Neuronal stem cell (in vitro differentiated cells): ENCODE measurements around the gene MROH2B.

Experiments used
- DNase-seq: peaks from one replicate; pipeline ENCODE4 v3.0.0-alpha.2; 2013; ENCODE audit warnings: low spot score
- H2AFZ ChIP-seq: one replicate; pipeline ENCODE4 v1.6.1; 2013; ENCODE audit warnings: mild to moderate bottlenecking, low read length, inconsistent platforms
- H2AK5ac ChIP-seq: 2 replicates; pipeline ENCODE4 v1.6.1; 2013; ENCODE audit warnings: low read depth, mild to moderate bottlenecking, inconsistent platforms, low read length, moderate library complexity, mixed read lengths
- H2BK120ac ChIP-seq: 2 replicates; pipeline ENCODE4 v1.6.1; 2013; ENCODE audit warnings: low read depth, mild to moderate bottlenecking, inconsistent platforms, low read length, moderate library complexity, mixed read lengths
- H2BK12ac ChIP-seq: one replicate; pipeline ENCODE4 v1.6.1; 2013; ENCODE audit warnings: low read length, inconsistent platforms
- H2BK15ac ChIP-seq: 2 replicates; pipeline ENCODE4 v1.6.1; 2013; ENCODE audit warnings: mild to moderate bottlenecking, low read length, inconsistent platforms, mixed read lengths
- H2BK5ac ChIP-seq: one replicate; pipeline ENCODE4 v1.6.1; 2013; ENCODE audit warnings: inconsistent platforms, mild to moderate bottlenecking, low read length, moderate library complexity
- H3K14ac ChIP-seq: one replicate; pipeline ENCODE4 v1.6.1; 2013; ENCODE audit warnings: low read length, inconsistent platforms
- H3K18ac ChIP-seq: 2 replicates; pipeline ENCODE4 v1.6.1; 2013; ENCODE audit warnings: low read length, inconsistent platforms
- H3K23ac ChIP-seq: 2 replicates; pipeline ENCODE4 v1.6.1; 2013; ENCODE audit warnings: low read depth, mild to moderate bottlenecking, mixed read lengths, low read length, inconsistent platforms; ENCODE audit not compliant: poor library complexity
- H3K27ac ChIP-seq: replicated peaks from 3 replicates; pipeline ENCODE4 v1.5.1; 2013; ENCODE audit warnings: low read length, inconsistent platforms
- H3K27me3 ChIP-seq, 3 experiments: 2 replicates each; pipeline ENCODE4 v1.6.1; 2013; ENCODE audit warnings: low read length in 3 of 3, mild to moderate bottlenecking in 2 of 3, inconsistent platforms in 1 of 3, low read depth in 1 of 3, mixed read lengths in 1 of 3, moderate library complexity in 1 of 3; ENCODE audit not compliant: control insufficient read depth in 3 of 3, insufficient read depth in 3 of 3
- H3K36me3 ChIP-seq, 2 donors: replicated peaks in 1 of 2; 2 replicates each; pipeline ENCODE4 v1.6.1; 2013; ENCODE audit warnings: low read length in 2 of 2; ENCODE audit not compliant: control insufficient read depth in 2 of 2, insufficient read depth in 2 of 2
- H3K4ac ChIP-seq: 2 replicates; pipeline ENCODE4 v1.6.1; 2013; ENCODE audit warnings: inconsistent platforms, mild to moderate bottlenecking, low read length, moderate library complexity
- H3K4me1 ChIP-seq, 2 donors: 1 replicate in 1 of 2; 2 replicates in 1 of 2; pipeline ENCODE4 v1.6.1; 2013; ENCODE audit warnings: low read length in 2 of 2, low read depth in 1 of 2; ENCODE audit not compliant: control insufficient read depth in 2 of 2, insufficient read depth in 1 of 2
- H3K4me2 ChIP-seq: one replicate; pipeline ENCODE4 v1.6.1; 2013; ENCODE audit warnings: mild to moderate bottlenecking, low read length, inconsistent platforms; ENCODE audit not compliant: insufficient read depth, poor library complexity, severe bottlenecking
- H3K4me3 ChIP-seq, 2 donors: 2 replicates each; pipeline ENCODE4 v1.5.1; 2013; ENCODE audit warnings: low read length in 2 of 2, mild to moderate bottlenecking in 2 of 2, inconsistent platforms in 1 of 2, moderate library complexity in 1 of 2
- H3K79me1 ChIP-seq: one replicate; pipeline ENCODE4 v1.6.1; 2013; ENCODE audit warnings: low read depth, mild to moderate bottlenecking, inconsistent platforms, low read length, moderate library complexity
- H3K9ac ChIP-seq: one replicate; pipeline ENCODE4 v1.6.1; 2013; ENCODE audit warnings: mild to moderate bottlenecking, low read depth, low read length, inconsistent platforms; ENCODE audit not compliant: poor library complexity
- H3K9me3 ChIP-seq, 2 donors: replicated peaks in 1 of 2; 2 replicates each; pipeline versions ENCODE3 to v1.6.1; 2013; ENCODE audit warnings: low read length in 2 of 2, mild to moderate bottlenecking in 2 of 2, inconsistent platforms in 1 of 2, low read depth in 1 of 2, mixed read lengths in 1 of 2, moderate library complexity in 1 of 2; ENCODE audit not compliant: control insufficient read depth in 2 of 2, insufficient read depth in 1 of 2
- H4K8ac ChIP-seq: one replicate; pipeline ENCODE4 v1.6.1; 2013; ENCODE audit warnings: low read depth, mild to moderate bottlenecking, inconsistent platforms, low read length, moderate library complexity
- H4K91ac ChIP-seq: one replicate; pipeline ENCODE4 v1.6.1; 2013; ENCODE audit warnings: low read length, low read depth, mild to moderate bottlenecking, inconsistent platforms; ENCODE audit not compliant: poor library complexity
- WGBS, 2 donors: extraction: QIAGEN DNeasy Blood & Tissue Kit; methylation state at CpG; one replicate each; pipeline ENCODE4 v1.1.7; 2013; ENCODE audit warnings: missing lambda C conversion rate in 2 of 2, mixed read lengths in 1 of 2; ENCODE audit not compliant: insufficient read length in 2 of 2, insufficient replicate concordance in 1 of 2; ENCODE audit errors: extremely low coverage in 2 of 2; 5-methylcytosine and 5-hydroxymethylcytosine counted together

The MROH2B gene

GRCh38 chr5:41057940-41058339, 13.2 kb downstream of the MROH2B start:
- Histone ChIP-seq H2BK5ac (no peak overlapping the region), H2BK120ac (no peak overlapping the region), H4K91ac (no peak overlapping the region), H3K14ac (no peak overlapping the region), H3K23ac (no peak overlapping the region), H3K9ac (no peak overlapping the region), H3K4me3 (no peak overlapping the region), H3K27ac (no peak overlapping the region), H2BK12ac (no peak overlapping the region), H3K36me3 (no peaks in the 10 kb centered on the region), H3K79me1 (no peaks in the 10 kb centered on the region), H3K4ac (no peak overlapping the region), H3K18ac (no peak overlapping the region), H3K9me3 (no peaks in the 10 kb centered on the region), H3K4me2 (no peak overlapping the region), H2AK5ac (no peak overlapping the region), H4K8ac (no peak overlapping the region), H3K27me3 (no peaks in the 10 kb centered on the region), H3K4me1 (peaks cover 0 to 2% of the 10 kb centered on the region in 2 donors), H2BK15ac (no peak overlapping the region), H2AFZ (no peak overlapping the region)
- WGBS, 2 donors = no CpG with 5 or more reads among the region's 9 CpGs
- DNase-seq = no peak

- Histone ChIP-seq H3K27me3 (no peaks in the 10 kb centered on the region), H4K91ac (no peak overlapping the region), H3K4ac (no peak overlapping the region), H3K4me3 (no peak overlapping the region), H2BK5ac (no peak overlapping the region), H4K8ac (no peak overlapping the region), H3K14ac (no peak overlapping the region), H3K36me3 (no peaks in the 10 kb centered on the region), H3K9me3 (no peaks in the 10 kb centered on the region), H2AFZ (no peak overlapping the region), H2AK5ac (no peak overlapping the region), H2BK12ac (no peak overlapping the region), H3K79me1 (no peaks in the 10 kb centered on the region), H3K23ac (no peak overlapping the region), H3K4me1 (peaks cover 0 to 2% of the 10 kb centered on the region in 2 donors), H3K4me2 (no peak overlapping the region), H3K18ac (no peak overlapping the region), H3K9ac (no peak overlapping the region), H2BK15ac (no peak overlapping the region), H2BK120ac (no peak overlapping the region), H3K27ac (no peak overlapping the region)
- DNase-seq = no peak
- WGBS, 2 donors = no CpG with 5 or more reads among the region's 5 CpGs
Observed at GRCh38 chr5:41057231-41057630, 13.9 kb downstream of the MROH2B start.

- Histone ChIP-seq H2BK12ac (no peak overlapping the region), H3K4me2 (no peak overlapping the region), H3K4ac (no peak overlapping the region), H3K4me3 (no peak overlapping the region), H3K14ac (no peak overlapping the region), H2AK5ac (no peak overlapping the region), H3K9me3 (no peaks in the 10 kb centered on the region), H3K9ac (no peak overlapping the region), H2BK120ac (no peak overlapping the region), H2BK15ac (no peak overlapping the region), H3K18ac (no peak overlapping the region), H3K27ac (no peak overlapping the region), H4K8ac (no peak overlapping the region), H2AFZ (no peak overlapping the region), H2BK5ac (no peak overlapping the region), H3K23ac (no peak overlapping the region), H3K27me3 (no peaks in the 10 kb centered on the region), H3K4me1 (no peaks in the 10 kb centered on the region), H4K91ac (no peak overlapping the region), H3K79me1 (no peaks in the 10 kb centered on the region), H3K36me3 (no peaks in the 10 kb centered on the region)
- WGBS, 2 donors = no CpG with 5 or more reads among the region's 2 CpGs
- no peak for DNase-seq
Observed at GRCh38 chr5:41048986-41049385, 22.2 kb downstream of the MROH2B start.

DNA sequence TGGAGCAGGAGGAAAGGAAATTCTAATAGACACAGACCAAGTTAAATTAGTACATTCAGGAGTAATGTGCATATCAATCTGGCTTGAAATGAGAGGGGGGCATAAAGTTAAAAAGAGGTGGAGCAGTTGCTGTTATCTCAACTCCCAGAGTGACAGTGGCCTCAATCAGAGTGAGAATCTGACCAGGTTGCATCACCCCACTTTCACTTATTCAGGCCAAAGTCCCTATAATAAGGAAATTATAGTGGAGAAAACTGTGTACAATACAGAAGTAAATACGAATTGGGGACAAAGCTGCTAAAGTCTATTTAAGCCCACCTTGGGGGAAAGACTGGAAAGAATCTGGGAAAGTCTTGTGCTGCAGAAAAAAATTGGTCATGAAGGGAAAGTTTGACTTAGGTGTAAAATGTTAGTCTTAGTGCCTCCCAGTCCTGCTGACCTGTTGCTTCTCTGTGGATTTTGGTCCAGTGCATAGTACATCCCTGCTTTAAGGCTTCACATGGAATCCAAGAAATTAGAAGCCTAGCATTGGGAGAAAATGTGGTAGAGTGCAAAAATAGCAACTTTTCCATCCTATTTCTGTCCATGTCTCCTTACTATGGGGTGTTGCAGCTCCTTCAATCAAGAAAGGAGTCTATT, 27.9 kb downstream of the MROH2B start:
- Histone ChIP-seq H3K27me3 (no peaks in the 10 kb centered on the region), H3K4ac (no peak overlapping the region), H3K4me3 (no peak overlapping the region), H2BK120ac (no peak overlapping the region), H2BK5ac (no peak overlapping the region), H3K27ac (no peak overlapping the region), H3K4me2 (no peak overlapping the region), H3K23ac (no peak overlapping the region), H2BK15ac (no peak overlapping the region), H3K9me3 (no peaks in the 10 kb centered on the region), H3K18ac (no peak overlapping the region), H3K14ac (no peak overlapping the region), H4K91ac (no peak overlapping the region), H2BK12ac (no peak overlapping the region), H4K8ac (no peak overlapping the region), H3K9ac (no peak overlapping the region), H3K36me3 (no peaks in the 10 kb centered on the region), H2AFZ (no peak overlapping the region), H3K4me1 (no peaks in the 10 kb centered on the region), H3K79me1 (no peaks in the 10 kb centered on the region), H2AK5ac (no peak overlapping the region)
- no CpG with 5 or more reads among the region's 1 CpG for WGBS, 2 donors
- no peak for DNase-seq
